Subcutaneous adipose tissue (tissue), 4 donors: ENCODE results near the gene SPTBN5. TPM values are rescaled to one million over a fixed set of nuclear protein-coding genes. Genes with fewer than 3 reads are reported as not detected.

Source experiments
- small RNA-seq: library from RNA; depleted of rRNA; stranded (forward); fragments of <200 nt; gene quantifications from one replicate; pipeline ENCODE3, GENCODE V24; 2016
- total RNA-seq, 4 donors: library from RNA; depleted of rRNA; stranded (reverse); fragments of >200 nt; gene quantifications; one replicate each; pipeline ENCODE4 v1.1.0, GENCODE V29; 2016

Gene SPTBN5
- total RNA-seq, 4 donors from 2014 or later, result 0.17 to 1.5 (median 0.52) TPM

Small RNA genes lying within 50 kb of the gene (small RNA-seq; reads per million reads assigned to genes)
- gene JMJD7-PLA2G4B, result 0.49 reads per million
- not detected for gene MIR4310
- gene RNA5SP393, result not detected

Other genes starting within 250 kb of the SPTBN5 start
- gene MGA, start 233.6 kb downstream of the SPTBN5 start, total RNA-seq, result 10 to 100 TPM; 29.1 to 43.4 (median 33.3) TPM
- 10 to 100 TPM in 1 of 4 donors, 1 to 10 TPM in 3; 6.7 to 17.3 (median 7.8) TPM for gene MAPKBP1, start 119.6 kb downstream of the SPTBN5 start, total RNA-seq
- 10 to 100 TPM in 1 of 4 donors, 1 to 10 TPM in 3; 2.0 to 12.6 (median 7.9) TPM for gene JMJD7, start 66.0 kb downstream of the SPTBN5 start, total RNA-seq
- gene PLA2G4B, start 55.2 kb downstream of the SPTBN5 start, total RNA-seq, result 1 to 10 TPM in 3 of 4 donors, not detected in 1; 1.1 to 5.3 (median 2.0) TPM
- 10 to 100 TPM; 24.8 to 43.2 (median 33.0) TPM for gene EHD4, start 78.5 kb upstream of the SPTBN5 start, total RNA-seq
- not detected for gene PLA2G4E, start 127.0 kb upstream of the SPTBN5 start, total RNA-seq
- gene PLA2G4D, start 200.5 kb upstream of the SPTBN5 start, total RNA-seq, result under 1 TPM in 1 of 4 donors, not detected in 3; 0.57 TPM